ENCODE results near the gene ZNF366.

GRCh38 chr5:72459089-72459661 lies 48.0 kb downstream of the ZNF366 start:
- TF ChIP-seq, protein P1, sequence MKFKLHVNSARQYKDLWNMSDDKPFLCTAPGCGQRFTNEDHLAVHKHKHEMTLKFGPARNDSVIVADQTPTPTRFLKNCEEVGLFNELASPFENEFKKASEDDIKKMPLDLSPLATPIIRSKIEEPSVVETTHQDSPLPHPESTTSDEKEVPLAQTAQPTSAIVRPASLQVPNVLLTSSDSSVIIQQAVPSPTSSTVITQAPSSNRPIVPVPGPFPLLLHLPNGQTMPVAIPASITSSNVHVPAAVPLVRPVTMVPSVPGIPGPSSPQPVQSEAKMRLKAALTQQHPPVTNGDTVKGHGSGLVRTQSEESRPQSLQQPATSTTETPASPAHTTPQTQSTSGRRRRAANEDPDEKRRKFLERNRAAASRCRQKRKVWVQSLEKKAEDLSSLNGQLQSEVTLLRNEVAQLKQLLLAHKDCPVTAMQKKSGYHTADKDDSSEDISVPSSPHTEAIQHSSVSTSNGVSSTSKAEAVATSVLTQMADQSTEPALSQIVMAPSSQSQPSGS (tag by site-specific recombination; IDR thresholded peaks at IDR 0.05; ENCODE audit: low read depth) = no peak
- no peak for TF ChIP-seq MEIS1 (CRISPR knock-in tag; IDR thresholded peaks at IDR 0.05; ENCODE audit: borderline replicate concordance)
